T-helper 2 cell treated with Interferon-gamma antibody and Interleukin-4, amounts not matched to agents 5 μg/mL and 100 μg/mL, for 36 hours (primary cell): ENCODE measurements around the gene C1QTNF6.

Experiments used
- DNase-seq: peaks from one replicate; pipeline ENCODE4 v3.0.0; 2021; ENCODE audit warnings: low spot score
- H3K27ac Mint-ChIP-seq: one replicate; pipeline ENCODE4 v1.8.0; 2021; ENCODE audit warnings: mild to moderate bottlenecking, mixed read lengths
- H3K27me3 Mint-ChIP-seq: one replicate; pipeline ENCODE4 v1.8.0; 2021; ENCODE audit warnings: low read depth, mixed read lengths
- H3K36me3 Mint-ChIP-seq: one replicate; pipeline ENCODE4 v1.8.0; 2021; ENCODE audit warnings: low read depth, mixed read lengths
- H3K4me1 Mint-ChIP-seq: one replicate; pipeline ENCODE4 v1.8.0; 2021; ENCODE audit warnings: low read depth, mixed read lengths
- H3K4me3 Mint-ChIP-seq: one replicate; pipeline ENCODE4 v1.8.0; 2022; ENCODE audit warnings: mild to moderate bottlenecking, moderate library complexity, mixed read lengths
- H3K9me3 Mint-ChIP-seq: one replicate; pipeline ENCODE4 v1.8.0; 2021; ENCODE audit warnings: mixed read lengths

Gene C1QTNF6

GRCh38 chr22:37214731-37215030 lies 26.6 kb upstream of the C1QTNF6 start:
- DNase-seq: no peak
- H3K27ac Mint-ChIP-seq: no peak overlapping the region
- no peak overlapping the region for H3K4me3 Mint-ChIP-seq
- no peaks in the 10 kb centered on the region for H3K27me3 Mint-ChIP-seq
- no peaks in the 10 kb centered on the region for H3K9me3 Mint-ChIP-seq
- H3K36me3 Mint-ChIP-seq: no peaks in the 10 kb centered on the region
- H3K4me1 Mint-ChIP-seq: peaks cover 24% of the 10 kb centered on the region

GRCh38 chr22:37213941-37214730 lies 26.1 kb upstream of the C1QTNF6 start:
- no peaks in the 10 kb centered on the region for H3K9me3 Mint-ChIP-seq
- no peak overlapping the region for H3K4me3 Mint-ChIP-seq

GRCh38 chr22:37213218-37213855 lies 25.3 kb upstream of the C1QTNF6 start:
- Mint-ChIP-seq H3K27ac (no peak overlapping the region), H3K4me3 (no peak overlapping the region), H3K4me1 (peaks cover 11% of the 10 kb centered on the region), H3K27me3 (no peaks in the 10 kb centered on the region), H3K36me3 (no peaks in the 10 kb centered on the region), H3K9me3 (no peaks in the 10 kb centered on the region)
- DNase-seq: no peak

More at GRCh38 chr22:37213941-37214730, 26.1 kb upstream of the C1QTNF6 start:
- Mint-ChIP-seq H3K27ac (no peak overlapping the region), H3K4me1 (peaks cover 19% of the 10 kb centered on the region), H3K36me3 (no peaks in the 10 kb centered on the region), H3K27me3 (no peaks in the 10 kb centered on the region)
- DNase-seq: no peak

GRCh38 chr22:37212174-37212906 lies 24.3 kb upstream of the C1QTNF6 start, which contains the start of gene SSTR3:
Gene SSTR3, minus strand, starts transcription at chr22:37212477. Its CDS starts 4,674 bp downstream, at chr22:37207803.
- Mint-ChIP-seq H3K9me3 (no peaks in the 10 kb centered on the region), H3K4me1 (peaks cover 13% of the 10 kb centered on the region), H3K27ac (no peak within 1 kb of the TSS), H3K36me3 (no peaks in the 10 kb centered on the region), H3K27me3 (no peaks in the 10 kb centered on the region), H3K4me3 (no peak within 1 kb of the TSS)
- no peak for DNase-seq

- Mint-ChIP-seq H3K4me1 (peaks cover 14% of the 10 kb centered on the region), H3K36me3 (no peaks in the 10 kb centered on the region), H3K9me3 (no peaks in the 10 kb centered on the region), H3K27ac (no peak overlapping the region), H3K4me3 (no peak overlapping the region), H3K27me3 (no peaks in the 10 kb centered on the region)
- no peak for DNase-seq
These were observed 23.8 kb upstream of the C1QTNF6 start for GRCh38 chr22:37211866-37212173.

- DNase-seq: no peak
- H3K36me3 Mint-ChIP-seq: no peaks in the 10 kb centered on the region
- no peaks in the 10 kb centered on the region for H3K9me3 Mint-ChIP-seq
- no peak overlapping the region for H3K27ac Mint-ChIP-seq
- no peak overlapping the region for H3K4me3 Mint-ChIP-seq
- peaks cover 13% of the 10 kb centered on the region for H3K4me1 Mint-ChIP-seq
- H3K27me3 Mint-ChIP-seq: no peaks in the 10 kb centered on the region
These were observed 23.2 kb upstream of the C1QTNF6 start for GRCh38 chr22:37211075-37211865.

GRCh38 chr22:37210041-37210803 lies 22.2 kb upstream of the C1QTNF6 start:
- Mint-ChIP-seq H3K36me3 (no peaks in the 10 kb centered on the region), H3K27me3 (no peaks in the 10 kb centered on the region), H3K9me3 (no peaks in the 10 kb centered on the region), H3K4me1 (peaks cover 9% of the 10 kb centered on the region), H3K27ac (no peak overlapping the region), H3K4me3 (no peak overlapping the region)
- DNase-seq: no peak

- H3K36me3 Mint-ChIP-seq: no peaks in the 10 kb centered on the region
- no peak overlapping the region for H3K4me3 Mint-ChIP-seq
- no peaks in the 10 kb centered on the region for H3K27me3 Mint-ChIP-seq
- H3K9me3 Mint-ChIP-seq: no peaks in the 10 kb centered on the region
- H3K27ac Mint-ChIP-seq: no peak overlapping the region
- H3K4me1 Mint-ChIP-seq: peaks cover 9% of the 10 kb centered on the region
- no peak for DNase-seq
These were observed 21.2 kb upstream of the C1QTNF6 start for GRCh38 chr22:37209140-37209845.

- Mint-ChIP-seq H3K4me1 (peaks cover 9% of the 10 kb centered on the region), H3K27ac (no peak overlapping the region), H3K9me3 (no peaks in the 10 kb centered on the region), H3K36me3 (no peaks in the 10 kb centered on the region), H3K4me3 (no peak overlapping the region), H3K27me3 (no peaks in the 10 kb centered on the region)
- DNase-seq: no peak
These were observed 20.5 kb upstream of the C1QTNF6 start for GRCh38 chr22:37208401-37209139.

GRCh38 chr22:37207981-37208380 lies 19.9 kb upstream of the C1QTNF6 start:
- Mint-ChIP-seq H3K27me3 (no peaks in the 10 kb centered on the region), H3K4me3 (no peak overlapping the region), H3K9me3 (no peaks in the 10 kb centered on the region), H3K27ac (no peak overlapping the region), H3K36me3 (no peaks in the 10 kb centered on the region), H3K4me1 (peaks cover 11% of the 10 kb centered on the region)
- DNase-seq: no peak

GRCh38 chr22:37206841-37207821 lies 19.1 kb upstream of the C1QTNF6 start:
- Mint-ChIP-seq H3K4me1 (peaks cover 10% of the 10 kb centered on the region), H3K4me3 (no peak overlapping the region), H3K27ac (no peak overlapping the region), H3K36me3 (no peaks in the 10 kb centered on the region), H3K27me3 (no peaks in the 10 kb centered on the region), H3K9me3 (no peaks in the 10 kb centered on the region)
- no peak for DNase-seq
